Measurements from ENCODE around the gene KCNK4.

GRCh38 chr11:64286801-64287159 lies 4.3 kb upstream of the KCNK4 start:
- no peak for TF ChIP-seq CTCF (conservative IDR thresholded peaks at IDR 0.05; ENCODE audit: low read depth, low read length)
- no peak for TF ChIP-seq EZH2 (IDR thresholded peaks at IDR 0.05; ENCODE audit: borderline replicate concordance, low read depth, low read length, poor library complexity, severe bottlenecking)

Measured in A673 (cell line).